HG03025 (cell line): Measurements from ENCODE around the gene ST8SIA2.

Experiments
- ATAC-seq: cut with Tn5 transposase; IDR thresholded peaks from one replicate; pipeline ENCODE4 v1.9.1; 2021; ENCODE audit warnings: mild to moderate bottlenecking, moderate library complexity; ENCODE audit not compliant: unreplicated experiment, low FRiP score

ST8SIA2 gene

GRCh38 chr15:92394309-92395097 is 822 bp downstream of the ST8SIA2 start:
- ATAC-seq, result no peak

- no peak for ATAC-seq
Measured at GRCh38 chr15:92395098-92395635, 1.5 kb downstream of the ST8SIA2 start.

GRCh38 chr15:92399271-92399950 is 5.7 kb downstream of the ST8SIA2 start:
- ATAC-seq, result no peak

- ATAC-seq, result no peak
Measured at GRCh38 chr15:92400573-92400972, 6.9 kb downstream of the ST8SIA2 start.

GRCh38 chr15:92400980-92401787 is 7.5 kb downstream of the ST8SIA2 start:
- ATAC-seq, result no peak

- no peak for ATAC-seq
Measured at GRCh38 chr15:92402751-92403150, 9.1 kb downstream of the ST8SIA2 start.

- no peak for ATAC-seq
Measured at GRCh38 chr15:92405942-92406341, 12.3 kb downstream of the ST8SIA2 start.

- no peak for ATAC-seq
Measured at GRCh38 chr15:92407321-92407720, 13.6 kb downstream of the ST8SIA2 start.

GRCh38 chr15:92407916-92408315 is 14.2 kb downstream of the ST8SIA2 start:
- ATAC-seq, result no peak

GRCh38 chr15:92409006-92409405 is 15.3 kb downstream of the ST8SIA2 start:
- no peak for ATAC-seq

GRCh38 chr15:92409521-92409920 is 15.8 kb downstream of the ST8SIA2 start:
- ATAC-seq, result no peak

- ATAC-seq, result no peak
Measured at GRCh38 chr15:92410537-92410936, 16.9 kb downstream of the ST8SIA2 start.

GRCh38 chr15:92411256-92411655 is 17.6 kb downstream of the ST8SIA2 start:
- ATAC-seq, result no peak

GRCh38 chr15:92413510-92413909 is 19.8 kb downstream of the ST8SIA2 start:
- ATAC-seq, result no peak

- no peak for ATAC-seq
Measured at GRCh38 chr15:92415639-92416297, 22.1 kb downstream of the ST8SIA2 start.

- ATAC-seq, result no peak
Measured at GRCh38 chr15:92416557-92416956, 22.9 kb downstream of the ST8SIA2 start.

GRCh38 chr15:92417716-92418115 is 24.0 kb downstream of the ST8SIA2 start:
- ATAC-seq, result no peak

GRCh38 chr15:92418864-92419263 is 25.2 kb downstream of the ST8SIA2 start:
- no peak for ATAC-seq

GRCh38 chr15:92421976-92422375 is 28.3 kb downstream of the ST8SIA2 start:
- ATAC-seq, result no peak

- ATAC-seq, result no peak
Measured at GRCh38 chr15:92425578-92426225, 32.0 kb downstream of the ST8SIA2 start.
